HepG2 (cell line): ENCODE results near the gene DCTN3. TPM values are rescaled to one million over a fixed set of nuclear protein-coding genes. Genes with fewer than 3 reads are reported as not detected.

Source experiments
- CHD4 ChIP-seq: fragments of 200-600 bp; sonication (generic); IDR thresholded peaks from 2 replicates; pipeline ENCODE4 v1.7.0; 2017; ENCODE audit warnings: mild to moderate bottlenecking, low read length, borderline replicate concordance
- FOSL2 ChIP-seq: sonication (generic); formaldehyde crosslinking; IDR thresholded peaks from 2 replicates; pipeline ENCODE4 v1.4.0; 2020; ENCODE audit warnings: missing genetic modification reagents
- MLLT10 ChIP-seq: sonication (generic); formaldehyde crosslinking; IDR thresholded peaks from 2 replicates; pipeline ENCODE4 v1.4.0; 2020; ENCODE audit warnings: missing genetic modification reagents
- SIN3A ChIP-seq: IDR thresholded peaks from 2 replicates; pipeline ENCODE4 v1.6.1; 2011; ENCODE audit warnings: low read depth, mild to moderate bottlenecking, control low read depth, low read length, borderline replicate concordance
- SMARCC2 ChIP-seq: fragments of 450-650 bp; IDR thresholded peaks from 2 replicates; pipeline ENCODE4 v1.6.1; 2017; ENCODE audit warnings: antibody characterized with exemption, mild to moderate bottlenecking
- SNAI1 ChIP-seq: sonication (generic); formaldehyde crosslinking; IDR thresholded peaks from 2 replicates; pipeline ENCODE4 v1.5.0; 2020; ENCODE audit warnings: mild to moderate bottlenecking, missing genetic modification reagents, borderline replicate concordance
- SP140L ChIP-seq: sonication (generic); formaldehyde crosslinking; IDR thresholded peaks from 2 replicates; pipeline ENCODE4 v1.4.0; 2020; ENCODE audit warnings: missing genetic modification reagents, borderline replicate concordance
- SRSF1 ChIP-seq: fragments of 200-400 bp; formaldehyde crosslinking; optimal IDR thresholded peaks from 2 replicates; pipeline ENCODE3; 2017; ENCODE audit warnings: mild to moderate bottlenecking, low read depth, low read length, moderate library complexity
- TBL1XR1 ChIP-seq: fragments of 150-350 bp; IDR thresholded peaks from 2 replicates; pipeline ENCODE4 v1.6.1; 2014; ENCODE audit warnings: borderline replicate concordance, low read length; ENCODE audit not compliant: partially characterized antibody
- TBX2 ChIP-seq: sonication (generic); formaldehyde crosslinking; IDR thresholded peaks from 2 replicates; pipeline ENCODE4 v1.5.0; 2020; ENCODE audit warnings: missing genetic modification reagents, mild to moderate bottlenecking, borderline replicate concordance
- TEF ChIP-seq: sonication (generic); formaldehyde crosslinking; IDR thresholded peaks from 2 replicates; pipeline ENCODE4 v1.5.0; 2020; ENCODE audit warnings: missing genetic modification reagents
- YY1 ChIP-seq: IDR thresholded peaks from 2 replicates; pipeline ENCODE4 v1.6.1; 2011; ENCODE audit warnings: low read length, low read depth, moderate library complexity, mild to moderate bottlenecking; ENCODE audit not compliant: insufficient read depth, insufficient replicate concordance
- ZBTB14 ChIP-seq: sonication (generic); formaldehyde crosslinking; IDR thresholded peaks from 2 replicates; pipeline ENCODE4 v1.4.0; 2020; ENCODE audit warnings: missing genetic modification reagents
- ZBTB21 ChIP-seq: sonication (generic); formaldehyde crosslinking; IDR thresholded peaks from 2 replicates; pipeline ENCODE4 v1.4.0; 2020; ENCODE audit warnings: missing genetic modification reagents
- ZFP37 ChIP-seq: sonication (generic); formaldehyde crosslinking; IDR thresholded peaks from 2 replicates; pipeline ENCODE4 v1.4.0; 2020; ENCODE audit warnings: missing genetic modification reagents, borderline replicate concordance
- ZNF121 ChIP-seq: sonication (generic); formaldehyde crosslinking; IDR thresholded peaks from 2 replicates; pipeline ENCODE4 v1.5.0; 2020; ENCODE audit warnings: mild to moderate bottlenecking, missing genetic modification reagents
- ZNF124 ChIP-seq: sonication (generic); formaldehyde crosslinking; IDR thresholded peaks from 2 replicates; pipeline ENCODE4 v1.4.0; 2020; ENCODE audit warnings: missing genetic modification reagents
- ZNF331 ChIP-seq: sonication (generic); formaldehyde crosslinking; IDR thresholded peaks from 2 replicates; pipeline ENCODE4 v1.4.0; 2020; ENCODE audit warnings: missing genetic modification reagents
- ZNF383 ChIP-seq: sonication (generic); formaldehyde crosslinking; IDR thresholded peaks from 2 replicates; pipeline ENCODE4 v1.4.0; 2020; ENCODE audit warnings: missing genetic modification reagents, mild to moderate bottlenecking, borderline replicate concordance
- ZNF432 ChIP-seq: sonication (generic); formaldehyde crosslinking; IDR thresholded peaks from 2 replicates; pipeline ENCODE4 v1.5.0; 2020; ENCODE audit warnings: missing genetic modification reagents, mild to moderate bottlenecking, borderline replicate concordance
- ZNF44 ChIP-seq: sonication (generic); formaldehyde crosslinking; IDR thresholded peaks from 2 replicates; pipeline ENCODE4 v1.5.1; 2020; ENCODE audit warnings: mild to moderate bottlenecking, missing genetic modification reagents
- ZNF556 ChIP-seq: sonication (generic); formaldehyde crosslinking; IDR thresholded peaks from 2 replicates; pipeline ENCODE4 v1.4.0; 2020; ENCODE audit warnings: mild to moderate bottlenecking, missing genetic modification reagents, borderline replicate concordance
- ZNF781 ChIP-seq: sonication (generic); formaldehyde crosslinking; IDR thresholded peaks from 2 replicates; pipeline ENCODE4 v1.5.1; 2020; ENCODE audit warnings: borderline replicate concordance, mild to moderate bottlenecking, missing genetic modification reagents; ENCODE audit errors: not compliant biosample characterization
- ZSCAN31 ChIP-seq: sonication (generic); formaldehyde crosslinking; IDR thresholded peaks from 2 replicates; pipeline ENCODE4 v1.5.0; 2020; ENCODE audit warnings: low read depth, mild to moderate bottlenecking, missing genetic modification reagents
- polyA plus RNA-seq, 8 experiments: library from polyadenylated mRNA; depleted of rRNA in 3 of 8; stranded (reverse) in 7 of 8; unstranded in 1 of 8; fragments of >200 nt; fragmentation: Illumina TruSeq in 4 of 8; extraction: Trizol in 4 of 8; gene quantifications; 2 replicates each; pipeline versions ENCODE4 v1.2.1 to v1.2.3, GENCODE V29; 2011 to 2016; ENCODE audit warnings: low read depth in 4 of 8, missing spikeins in 1 of 8, mixed read lengths in 1 of 8; ENCODE audit not compliant: insufficient read depth in 1 of 8
- total RNA-seq, 5 experiments: library from RNA; depleted of rRNA; stranded (reverse); fragments of >200 nt; fragmentation: Illumina TruSeq; extraction: Trizol; gene quantifications; 2 replicates each; pipeline ENCODE4 v1.2.3, GENCODE V29; 2016; ENCODE audit warnings: low read depth in 1 of 5
- TF ChIP-seq, protein P1 (sequence below): sonication (generic); formaldehyde crosslinking; IDR thresholded peaks from 2 replicates; pipeline ENCODE4 v1.5.0; 2020; ENCODE audit warnings: mild to moderate bottlenecking, missing genetic modification reagents
- TF ChIP-seq, protein P2 (sequence below): sonication (generic); formaldehyde crosslinking; IDR thresholded peaks from 2 replicates; pipeline ENCODE4 v1.4.0; 2020; ENCODE audit warnings: mild to moderate bottlenecking, missing genetic modification reagents

The DCTN3 gene
- total and polyA plus RNA-seq, 2 of the 13 experiments (the other 11 are each of a cell fraction or from before 2014, with no cell fraction given): 27.4 to 34.5 TPM

- TF ChIP-seq ZNF383 (CRISPR knock-in tag) (no peak), TBX2 (peak; percentile 53; the same call in 1 of the 2 replicates), FOSL2 (CRISPR knock-in tag) (peak; percentile 66), ZNF556 (CRISPR knock-in tag) (peak; percentile 77; the same call in 1 of the 2 replicates), ZNF124 (CRISPR knock-in tag) (no peak), ZSCAN31 (CRISPR knock-in tag) (0 out of 2 replicates have a peak, but pooled peaks have one; percentile 29), SP140L (CRISPR knock-in tag) (no peak), ZBTB14 (CRISPR knock-in tag) (no peak), ZNF781 (CRISPR knock-in tag) (no peak), ZBTB21 (CRISPR knock-in tag) (no peak), TBL1XR1 (peak; percentile 49), SNAI1 (CRISPR knock-in tag) (no peak), ZNF331 (peak; percentile 54; the same call in 1 of the 2 replicates), ZFP37 (no peak), ZNF432 (CRISPR knock-in tag) (no peak), ZNF121 (CRISPR knock-in tag) (no peak), SRSF1 (no peak), MLLT10 (no peak), ZNF44 (CRISPR knock-in tag) (no peak), CHD4 (0 out of 2 replicates have a peak, but pooled peaks have one; percentile 83), YY1 (no peak), TEF (no peak), SMARCC2 (no peak), SIN3A (no peak)
- TF ChIP-seq, protein P1, sequence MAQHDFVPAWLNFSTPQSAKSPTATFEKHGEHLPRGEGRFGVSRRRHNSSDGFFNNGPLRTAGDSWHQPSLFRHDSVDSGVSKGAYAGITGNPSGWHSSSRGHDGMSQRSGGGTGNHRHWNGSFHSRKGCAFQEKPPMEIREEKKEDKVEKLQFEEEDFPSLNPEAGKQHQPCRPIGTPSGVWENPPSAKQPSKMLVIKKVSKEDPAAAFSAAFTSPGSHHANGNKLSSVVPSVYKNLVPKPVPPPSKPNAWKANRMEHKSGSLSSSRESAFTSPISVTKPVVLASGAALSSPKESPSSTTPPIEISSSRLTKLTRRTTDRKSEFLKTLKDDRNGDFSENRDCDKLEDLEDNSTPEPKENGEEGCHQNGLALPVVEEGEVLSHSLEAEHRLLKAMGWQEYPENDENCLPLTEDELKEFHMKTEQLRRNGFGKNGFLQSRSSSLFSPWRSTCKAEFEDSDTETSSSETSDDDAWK: no peak
- TF ChIP-seq, protein P2, sequence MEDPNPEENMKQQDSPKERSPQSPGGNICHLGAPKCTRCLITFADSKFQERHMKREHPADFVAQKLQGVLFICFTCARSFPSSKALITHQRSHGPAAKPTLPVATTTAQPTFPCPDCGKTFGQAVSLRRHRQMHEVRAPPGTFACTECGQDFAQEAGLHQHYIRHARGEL (CRISPR knock-in tag): no peak
Measured at GRCh38 chr9:34644766-34645314, 24.5 kb upstream of the DCTN3 start (continued).
